NCI-H510A (cell line): ENCODE measurements around the gene CROCC2.

ENCODE experiments used
- DNase-seq: peaks from one replicate; lab custom pipeline; 2025; lab: John Stamatoyannopoulos, UW

CROCC2 gene

GRCh38 chr2:240875228-240876034 is 30.7 kb upstream of the CROCC2 start:
- no peak for DNase-seq

- no peak for DNase-seq
Measured at GRCh38 chr2:240876035-240876474, 30.1 kb upstream of the CROCC2 start.

- no peak for DNase-seq
Measured at GRCh38 chr2:240876475-240877251, 29.5 kb upstream of the CROCC2 start.

GRCh38 chr2:240877460-240878340 is 28.4 kb upstream of the CROCC2 start:
- no peak for DNase-seq

- DNase-seq: no peak
Measured at GRCh38 chr2:240878341-240878936, 27.7 kb upstream of the CROCC2 start.

GRCh38 chr2:240879105-240879504 is 27.0 kb upstream of the CROCC2 start:
- DNase-seq: no peak

GRCh38 chr2:240881913-240882312 is 24.2 kb upstream of the CROCC2 start:
- DNase-seq: peak; percentile 71

GRCh38 chr2:240884221-240884620 is 21.9 kb upstream of the CROCC2 start:
- no peak for DNase-seq

GRCh38 chr2:240884745-240885144 is 21.4 kb upstream of the CROCC2 start:
- DNase-seq: no peak

GRCh38 chr2:240885566-240885965 is 20.6 kb upstream of the CROCC2 start:
- no peak for DNase-seq

- no peak for DNase-seq
Measured at GRCh38 chr2:240886023-240886565, 20.0 kb upstream of the CROCC2 start.

- no peak for DNase-seq
Measured at GRCh38 chr2:240886678-240887609, 19.2 kb upstream of the CROCC2 start.

- no peak for DNase-seq
Measured at GRCh38 chr2:240887631-240888030, 18.5 kb upstream of the CROCC2 start.

- DNase-seq: no peak
Measured at GRCh38 chr2:240888130-240888889, 17.8 kb upstream of the CROCC2 start.

GRCh38 chr2:240888890-240889573 is 17.1 kb upstream of the CROCC2 start:
- DNase-seq: no peak

- DNase-seq: no peak
Measured at GRCh38 chr2:240889601-240890560, 16.3 kb upstream of the CROCC2 start.

- no peak for DNase-seq
Measured at GRCh38 chr2:240890691-240891090, 15.4 kb upstream of the CROCC2 start.
